GM13977 (cell line): ENCODE results near the gene HEATR1.

Experiments used
- DNase-seq: peaks from one replicate; pipeline ENCODE4 v3.0.0; 2012; ENCODE audit warnings: low spot score
- in situ Hi-C: fragments of 300-500 bp; cut with MboI; formaldehyde crosslinking; loops from one replicate; pipeline ENCODE4 v1.12.0; 2022; ENCODE audit warnings: low sequenced_read_pairs, low pct_unique_long_range_greater_than_20kb, mixed read lengths, inconsistent platforms; ENCODE audit not compliant: unreplicated experiment
- TF ChIP-seq, protein P1 (sequence below): IDR thresholded peaks from 2 replicates; pipeline ENCODE4 v1.5.1; 2012; ENCODE audit warnings: mild to moderate bottlenecking, control low read depth; ENCODE audit not compliant: insufficient read depth; ENCODE audit errors: extremely low read depth, missing control alignments

Gene HEATR1

DNA sequence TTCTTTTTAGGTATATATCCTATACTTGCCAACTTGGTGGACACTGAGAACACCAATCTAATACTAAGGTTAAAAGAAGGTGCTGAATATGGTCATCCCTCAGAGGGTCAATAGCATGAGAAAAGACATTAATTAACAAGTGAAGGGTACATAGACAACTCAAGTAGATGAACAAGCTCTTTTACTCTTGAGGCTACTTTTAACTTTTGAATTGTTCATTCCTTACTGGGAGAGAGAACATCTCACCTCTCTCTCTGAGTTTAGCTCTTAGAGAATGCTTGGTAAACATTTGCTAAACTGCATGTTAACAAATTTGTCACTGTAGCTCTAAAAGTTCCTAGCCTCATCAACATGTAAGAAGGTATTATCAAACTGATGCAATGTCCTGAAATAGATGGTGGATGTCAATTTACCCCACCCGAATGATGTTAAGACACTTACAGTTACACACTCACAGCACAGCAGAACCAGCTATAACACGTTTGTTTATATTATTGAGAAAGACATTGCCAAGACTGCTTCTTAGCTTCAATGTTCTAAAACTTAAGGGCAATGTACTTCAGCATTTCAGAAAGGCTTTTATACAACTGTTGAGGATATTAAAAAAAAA, 35.9 kb downstream of the HEATR1 start:
- TF ChIP-seq, protein P1, sequence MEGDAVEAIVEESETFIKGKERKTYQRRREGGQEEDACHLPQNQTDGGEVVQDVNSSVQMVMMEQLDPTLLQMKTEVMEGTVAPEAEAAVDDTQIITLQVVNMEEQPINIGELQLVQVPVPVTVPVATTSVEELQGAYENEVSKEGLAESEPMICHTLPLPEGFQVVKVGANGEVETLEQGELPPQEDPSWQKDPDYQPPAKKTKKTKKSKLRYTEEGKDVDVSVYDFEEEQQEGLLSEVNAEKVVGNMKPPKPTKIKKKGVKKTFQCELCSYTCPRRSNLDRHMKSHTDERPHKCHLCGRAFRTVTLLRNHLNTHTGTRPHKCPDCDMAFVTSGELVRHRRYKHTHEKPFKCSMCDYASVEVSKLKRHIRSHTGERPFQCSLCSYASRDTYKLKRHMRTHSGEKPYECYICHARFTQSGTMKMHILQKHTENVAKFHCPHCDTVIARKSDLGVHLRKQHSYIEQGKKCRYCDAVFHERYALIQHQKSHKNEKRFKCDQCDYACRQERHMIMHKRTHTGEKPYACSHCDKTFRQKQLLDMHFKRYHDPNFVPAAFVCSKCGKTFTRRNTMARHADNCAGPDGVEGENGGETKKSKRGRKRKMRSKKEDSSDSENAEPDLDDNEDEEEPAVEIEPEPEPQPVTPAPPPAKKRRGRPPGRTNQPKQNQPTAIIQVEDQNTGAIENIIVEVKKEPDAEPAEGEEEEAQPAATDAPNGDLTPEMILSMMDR: no peak
- in situ Hi-C loops: no loop called here
- no peak for DNase-seq

DNA sequence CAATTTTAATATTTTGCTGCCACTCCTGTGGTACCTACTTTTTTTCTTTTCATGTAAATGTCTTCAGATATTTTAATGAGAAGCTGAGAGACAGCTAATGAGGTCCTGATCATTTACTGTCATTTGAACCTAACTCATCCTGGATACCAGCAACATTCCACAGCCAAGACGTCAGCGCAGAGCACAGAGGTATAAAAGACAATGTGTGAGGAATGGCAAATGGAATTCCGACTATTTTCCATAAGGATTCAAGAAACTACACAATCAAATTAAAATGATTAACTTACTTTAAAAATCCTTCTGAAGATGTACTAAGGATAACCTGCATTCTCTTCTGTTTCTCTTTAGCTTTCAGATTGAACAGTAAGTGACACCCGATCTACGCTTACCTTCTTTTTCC, 38.8 kb downstream of the HEATR1 start:
- TF ChIP-seq, protein P1: no peak
- in situ Hi-C loops: no loop called here
- DNase-seq: no peak

DNA sequence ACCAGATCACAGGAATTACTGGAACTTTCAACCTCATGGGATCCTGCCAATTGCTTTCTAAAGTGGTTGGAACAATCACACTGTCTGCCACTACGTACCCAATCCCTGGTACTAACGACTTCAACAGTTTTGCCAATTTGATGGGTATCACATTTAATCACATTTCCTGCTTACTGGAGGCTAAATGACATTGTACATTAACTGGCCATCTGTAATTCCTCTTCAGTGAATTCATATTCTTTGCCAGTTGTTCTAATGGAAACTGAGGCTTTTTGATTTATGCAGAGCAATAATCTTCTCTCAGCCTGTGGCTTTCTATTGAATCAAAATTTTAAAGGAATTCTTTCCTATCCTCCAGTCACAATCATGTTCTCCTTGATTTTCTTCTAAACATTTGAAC, 42.3 kb downstream of the HEATR1 start:
- TF ChIP-seq, protein P1: no peak
- in situ Hi-C loops: no loop called here
- no peak for DNase-seq

DNA sequence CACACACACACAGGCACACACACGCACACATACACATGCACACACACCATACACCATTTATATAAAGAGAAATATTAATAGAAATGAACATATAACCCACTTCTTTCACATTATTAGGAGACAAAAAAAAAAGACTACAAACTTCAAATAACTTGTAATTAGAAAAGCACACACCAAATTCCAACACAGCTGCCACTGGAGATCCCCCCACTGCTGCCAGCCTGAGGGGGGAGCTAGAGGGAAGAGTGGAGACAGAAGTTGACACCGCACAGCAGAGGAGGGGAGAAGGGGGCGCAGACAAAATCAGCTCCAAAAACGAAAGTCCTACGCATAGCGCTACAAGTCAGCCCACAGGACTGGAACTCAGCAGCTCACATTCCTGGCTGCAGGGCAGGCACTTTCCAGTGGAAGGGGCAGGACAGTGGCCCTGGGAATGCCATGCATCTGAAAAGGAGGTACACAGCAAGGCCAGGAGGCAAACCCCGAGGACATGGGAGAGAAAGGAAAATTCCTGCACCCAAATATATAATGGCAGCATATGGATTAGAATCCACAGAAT, 44.0 kb downstream of the HEATR1 start:
- in situ Hi-C loops: no loop called here

DNA sequence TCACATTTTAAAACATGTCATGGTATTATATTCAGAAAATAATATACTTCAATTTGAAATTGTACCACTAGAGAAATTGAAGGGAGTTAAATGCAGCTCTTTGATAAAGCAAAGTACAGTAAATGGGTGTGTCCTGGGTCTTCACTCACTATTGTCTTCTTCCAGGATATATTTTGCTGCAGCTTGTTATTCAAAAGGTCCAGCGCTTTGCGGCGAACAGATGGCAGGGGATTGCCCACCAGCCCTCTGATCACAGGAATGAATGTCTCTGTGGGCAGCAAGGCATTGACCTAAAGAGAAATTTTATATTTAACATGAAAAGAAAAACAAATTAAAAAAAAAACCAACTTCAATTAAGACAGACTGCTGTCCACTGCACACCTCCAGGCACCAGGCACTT, 45.5 kb downstream of the HEATR1 start:
- in situ Hi-C loops: no loop called here
- TF ChIP-seq, protein P1: no peak
- no peak for DNase-seq

More for the DNA sequence above, 44.0 kb downstream of the HEATR1 start:
- DNase-seq: no peak
- TF ChIP-seq, protein P1: no peak

DNA sequence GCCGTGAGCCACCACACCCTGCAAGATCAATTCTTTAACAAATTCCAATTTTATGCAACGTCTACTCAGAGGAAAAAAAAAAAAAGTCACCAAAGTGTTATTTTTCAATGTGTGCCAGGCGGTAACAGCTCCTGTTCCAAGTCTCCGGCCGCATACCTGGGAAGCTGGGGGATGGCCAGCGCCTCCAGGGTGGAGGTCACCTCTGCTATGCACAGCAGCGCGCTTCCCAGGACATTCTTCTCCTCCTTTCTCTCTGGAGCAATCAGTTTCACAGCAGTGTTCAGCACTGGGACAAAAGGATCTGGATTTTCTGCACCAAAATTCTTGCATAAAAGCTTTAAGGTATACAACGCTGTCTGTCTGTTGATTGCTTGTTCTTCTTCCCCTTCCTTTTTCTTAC, 46.2 kb downstream of the HEATR1 start:
- no peak for DNase-seq
- TF ChIP-seq, protein P1: no peak
- in situ Hi-C loops: no loop called here

DNA sequence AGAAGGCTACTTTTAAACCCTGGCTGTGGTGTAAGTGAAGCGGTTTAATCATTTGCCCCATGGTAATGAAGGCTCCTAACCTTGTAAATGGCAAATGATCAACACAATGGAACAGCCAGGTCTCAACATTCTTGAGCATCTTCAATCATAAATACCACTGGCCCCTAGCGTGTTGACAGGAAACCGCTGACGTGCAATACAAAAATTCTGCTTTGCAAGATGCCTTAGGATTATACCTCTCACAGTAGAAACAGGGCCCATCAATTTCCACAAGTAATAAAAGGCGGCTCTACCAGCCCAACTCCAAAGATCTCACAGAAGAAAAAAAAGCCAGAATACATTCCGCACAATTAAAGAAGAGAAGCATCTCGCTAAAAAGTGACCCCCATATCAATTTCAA, 47.7 kb downstream of the HEATR1 start:
- in situ Hi-C loops: no loop called here
- DNase-seq: no peak
- TF ChIP-seq, protein P1: no peak
